H1 (cell line): Measurements from ENCODE around the gene CLPSL2. TPM values are rescaled to one million over a fixed set of nuclear protein-coding genes. Genes with fewer than 3 reads are reported as not detected.

Experiments used
- CEBPB ChIP-seq: IDR thresholded peaks from 2 replicates; pipeline ENCODE4 v1.6.1; 2012; ENCODE audit warnings: low read depth, low read length
- CHD7 ChIP-seq: fragments of 300-600 bp; sonication (generic); IDR thresholded peaks from 2 replicates; pipeline ENCODE4 v1.7.1; 2012; ENCODE audit warnings: low read length, moderate library complexity, mild to moderate bottlenecking, inconsistent platforms; ENCODE audit not compliant: insufficient replicate concordance
- CTCF ChIP-seq, 3 experiments: IDR thresholded peaks; 1 replicate in 2 of 3; 2 replicates in 1 of 3; pipeline versions ENCODE4 v1.5.1 to v1.6.1; 2011; ENCODE audit warnings: low read length in 3 of 3, mild to moderate bottlenecking in 3 of 3, inconsistent platforms in 2 of 3, low read depth in 1 of 3, moderate library complexity in 1 of 3; ENCODE audit not compliant: insufficient read depth in 1 of 3; ENCODE audit errors: control extremely low read depth in 1 of 3
- TBP ChIP-seq: IDR thresholded peaks from 2 replicates; pipeline ENCODE4 v1.6.1; 2011; ENCODE audit warnings: low read depth, low read length, improper control_type of control experiment
- TEAD4 ChIP-seq: IDR thresholded peaks from 2 replicates; pipeline ENCODE4 v1.6.1; 2012; ENCODE audit warnings: low read depth, low read length, inconsistent platforms, mixed read lengths
- polyA plus RNA-seq, 7 experiments: library from polyadenylated mRNA; depleted of rRNA in 3 of 7; stranded (reverse) in 5 of 7; unstranded in 2 of 7; fragments of >200 nt in 5 of 7; fragments of 200-250 nt in 2 of 7; gene quantifications; 1 replicate in 5 of 7; 2 replicates in 1 of 7; 4 replicates in 1 of 7; pipeline versions ENCODE4 v1.2.1 to v1.2.3, GENCODE V29; 2011 to 2013; ENCODE audit warnings: missing spikeins in 2 of 7, mixed read lengths in 2 of 7
- total RNA-seq: library from RNA; stranded (reverse); fragmentation: NEBNext Ultra II Directional; extraction: Animal tissue kit (Norgen Biotek cat#: 25700); gene quantifications from 2 replicates; pipeline ENCODE4 v1.2.1, GENCODE V29; 2021

CLPSL2 gene
- total and polyA plus RNA-seq, 2 of the 8 experiments (the other 6 are each of a cell fraction or from before 2014, with no cell fraction given), result 1.4 to 3.4 TPM

GRCh38 chr6:35739645-35740524 lies 36.5 kb upstream of the CLPSL2 start (continued):
- TF ChIP-seq CHD7, result peak; percentile 62
- TF ChIP-seq CTCF (IDR thresholded peaks at IDR 0.05; ENCODE audit: control extremely low read depth in 1 of 3, insufficient read depth in 1 of 3, low read depth in 1 of 3, low read length in 3 of 3), result no peak
- TF ChIP-seq CEBPB, result no peak
- 0 out of 2 replicates have a peak, but pooled peaks have one; percentile 27 for TF ChIP-seq TBP
- peak; percentile 65 for TF ChIP-seq TEAD4
